SIG-M5 treated with dmso at 0.1 percent for 504 hours (cell line): ENCODE data around the gene STARD5.
"Not testable (repeated sequence)": the region's sequence is repeated elsewhere in the genome, so short reads cannot be mapped to it uniquely, and the experiment has no call there.

Experiments used
- DNase-seq: peaks from one replicate; lab custom pipeline; 2025; ENCODE audit not compliant: unreplicated experiment; lab: John Stamatoyannopoulos, UW

The STARD5 gene

DNA sequence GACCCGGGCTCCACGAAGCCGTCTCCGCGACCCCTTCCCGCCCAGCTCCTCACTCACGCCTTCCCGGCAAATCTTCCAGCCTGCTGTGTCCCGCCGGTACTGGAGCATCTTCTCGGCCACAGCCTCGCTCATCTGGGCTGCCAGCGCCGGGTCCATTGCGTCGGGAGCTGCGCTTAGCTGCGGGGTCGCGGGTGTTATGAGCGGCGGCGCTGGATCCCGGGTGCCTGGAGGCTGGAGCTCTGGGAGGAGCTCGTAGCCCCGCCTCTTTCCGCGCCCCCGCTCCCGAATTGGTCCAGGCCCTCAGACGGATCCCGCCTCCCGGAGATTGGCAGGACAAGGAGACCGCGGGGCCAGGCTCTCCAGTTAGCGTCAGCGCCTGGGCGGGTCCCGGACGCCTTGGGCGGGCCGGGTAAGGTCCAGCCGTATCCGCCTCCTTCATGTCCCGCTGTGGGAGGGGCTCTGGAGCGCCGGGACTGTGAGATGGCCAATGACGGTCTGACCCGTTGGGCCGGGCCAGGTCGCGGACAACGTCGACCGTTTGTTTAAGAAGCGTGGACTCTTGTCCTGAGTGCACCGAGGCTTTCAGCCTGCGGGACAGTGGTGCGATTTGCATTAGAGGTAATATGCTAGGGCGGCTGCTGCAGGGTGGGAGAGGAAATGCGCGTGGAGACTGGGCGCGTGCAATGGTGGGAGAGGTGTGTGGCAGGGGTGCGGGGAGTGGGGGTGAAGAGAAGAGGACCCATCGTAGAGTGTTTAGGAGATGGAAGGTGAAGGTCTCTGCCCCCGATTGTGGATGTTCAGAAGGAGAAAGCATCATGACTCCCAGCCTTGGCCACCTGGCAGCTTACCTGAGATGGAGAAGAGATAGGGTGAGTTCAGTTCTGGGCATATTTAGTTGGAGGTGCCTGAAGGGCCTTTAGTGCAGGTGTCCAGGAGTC lies at the start of gene STARD5:
Gene STARD5 (minus strand): TSS at position 198 of the 938 bp plus-strand sequence. CDS start 42 bp downstream, at position 156.
- peak; percentile 95 for DNase-seq

DNA sequence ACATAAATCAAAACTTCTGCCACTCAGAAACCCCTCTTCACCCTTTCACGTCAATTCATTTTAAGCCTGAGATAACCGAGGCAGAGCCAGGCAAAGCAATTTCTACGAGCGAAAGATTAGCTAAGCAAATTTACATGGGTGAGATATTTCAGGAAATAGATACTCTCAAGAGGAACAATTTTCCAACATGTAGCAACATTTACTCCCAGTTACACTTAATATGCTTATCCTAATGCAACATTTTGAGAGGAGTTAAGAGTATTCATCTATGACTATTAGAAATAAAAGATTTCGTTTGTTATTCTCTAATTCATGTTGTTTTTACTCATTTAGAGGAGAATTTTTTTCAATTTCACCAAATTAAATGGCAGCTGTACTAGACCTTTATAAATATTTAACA lies 49.2 kb upstream of the STARD5 start:
- DNase-seq, result no peak

DNA sequence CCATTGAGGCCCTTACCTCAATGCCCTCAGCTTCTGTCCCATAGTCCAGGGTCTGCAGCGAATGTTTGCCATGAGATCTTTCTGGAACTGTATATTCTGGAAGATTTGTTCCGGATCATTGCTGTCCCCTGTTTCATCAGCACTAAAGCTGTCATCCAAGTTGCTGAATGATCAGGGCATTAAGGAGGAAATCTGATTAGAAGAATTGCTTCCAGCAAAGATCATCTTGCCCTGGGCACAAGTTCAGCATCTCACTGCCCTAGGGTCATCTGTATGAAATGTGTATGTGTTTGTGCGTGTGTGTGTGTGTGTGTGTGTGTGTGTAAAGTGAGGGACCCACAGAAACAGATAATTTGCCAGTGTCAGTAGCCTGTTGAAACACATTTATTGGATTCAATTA lies 48.6 kb upstream of the STARD5 start:
- no peak for DNase-seq

GRCh38 chr15:81363718-81364500 lies 40.0 kb upstream of the STARD5 start:
- no peak for DNase-seq

GRCh38 chr15:81363276-81363675 lies 39.3 kb upstream of the STARD5 start:
- DNase-seq, result no peak

GRCh38 chr15:81362790-81363189 lies 38.8 kb upstream of the STARD5 start:
- no peak for DNase-seq

DNA sequence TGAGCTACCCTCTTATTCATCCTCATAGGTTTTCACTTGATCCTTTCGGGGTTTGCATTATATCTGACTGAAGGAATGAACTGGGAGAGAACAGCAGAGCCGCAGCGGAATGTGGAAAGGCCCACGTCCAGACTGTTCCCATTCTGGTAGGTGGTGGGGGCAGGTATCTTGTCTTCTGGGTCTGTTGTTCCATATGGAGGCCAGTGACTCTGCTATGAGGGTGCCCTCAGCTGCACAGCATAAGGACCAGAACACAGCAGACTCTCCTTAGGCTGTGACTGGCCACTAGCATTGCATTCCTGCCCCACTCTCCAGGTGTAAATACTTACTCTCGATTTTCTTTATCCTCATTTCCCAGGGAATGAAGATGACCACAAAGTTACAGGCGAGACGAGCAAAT lies 38.0 kb upstream of the STARD5 start:
- no peak for DNase-seq

DNA sequence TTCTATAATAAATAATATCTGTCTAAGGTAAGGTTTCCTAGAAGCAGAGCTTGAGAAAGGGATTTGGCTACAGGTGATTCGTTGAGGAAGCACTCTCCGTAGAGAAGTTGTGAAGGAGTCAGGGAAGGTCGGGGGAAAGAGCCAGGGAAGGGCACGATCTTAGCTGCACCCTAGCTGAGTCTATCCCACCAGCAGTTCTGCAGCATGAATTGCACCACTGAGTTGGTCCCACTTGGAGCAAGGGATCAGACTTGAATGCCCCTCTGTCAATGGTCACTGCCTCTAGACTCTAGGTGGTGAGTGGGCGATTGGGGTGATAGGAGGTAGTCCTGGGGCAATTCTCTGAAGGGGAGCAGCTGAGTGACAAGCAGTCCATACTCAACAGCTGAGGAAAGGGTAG lies 36.5 kb upstream of the STARD5 start:
- DNase-seq, result no peak

DNA sequence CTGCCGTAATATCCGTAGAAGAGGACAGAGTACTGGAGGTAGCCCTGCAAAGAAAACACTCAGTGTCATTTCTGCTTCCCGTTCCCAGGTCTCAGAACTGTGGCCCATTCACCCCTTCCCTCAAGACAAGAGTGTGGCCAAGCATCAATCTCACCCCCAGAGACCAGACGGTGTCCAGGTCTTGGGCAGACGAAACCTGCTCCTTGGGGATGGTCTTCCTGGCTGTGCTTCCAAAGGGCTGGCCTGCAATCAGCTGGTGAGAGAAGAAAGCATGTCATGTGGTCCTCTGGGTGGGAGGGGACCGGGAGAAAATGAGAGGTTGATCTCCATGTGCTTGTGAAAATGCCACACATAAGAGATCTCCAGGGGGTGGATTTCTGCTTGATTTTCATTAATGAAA lies 34.3 kb upstream of the STARD5 start:
- DNase-seq, result no peak

DNA sequence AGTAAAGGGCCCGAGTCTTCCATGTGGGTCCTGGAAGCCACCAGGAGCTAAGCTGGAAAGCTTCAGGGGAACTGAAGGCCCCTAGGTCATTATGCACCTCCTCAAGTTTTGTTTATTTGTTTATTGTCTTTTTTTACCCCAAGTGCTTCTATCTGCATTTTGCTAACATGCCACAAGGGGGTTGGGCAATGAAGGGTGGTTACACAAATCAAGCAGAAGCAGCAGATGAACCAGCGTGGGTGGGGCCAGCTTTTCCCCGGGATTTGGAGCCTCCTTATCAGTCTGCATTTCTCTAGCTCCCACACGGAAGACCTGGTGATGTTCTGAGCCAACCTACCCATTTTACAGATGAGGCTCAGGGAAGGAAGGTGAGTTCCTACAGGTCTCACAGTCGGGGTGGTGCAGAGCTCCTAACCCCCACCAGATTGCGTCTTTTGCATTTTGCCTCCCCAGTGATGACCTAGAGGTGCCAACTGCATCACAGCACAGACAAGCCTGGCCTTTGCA lies 33.3 kb upstream of the STARD5 start:
- no peak for DNase-seq

GRCh38 chr15:81356252-81356651 lies 32.3 kb upstream of the STARD5 start:
- no peak for DNase-seq

DNA sequence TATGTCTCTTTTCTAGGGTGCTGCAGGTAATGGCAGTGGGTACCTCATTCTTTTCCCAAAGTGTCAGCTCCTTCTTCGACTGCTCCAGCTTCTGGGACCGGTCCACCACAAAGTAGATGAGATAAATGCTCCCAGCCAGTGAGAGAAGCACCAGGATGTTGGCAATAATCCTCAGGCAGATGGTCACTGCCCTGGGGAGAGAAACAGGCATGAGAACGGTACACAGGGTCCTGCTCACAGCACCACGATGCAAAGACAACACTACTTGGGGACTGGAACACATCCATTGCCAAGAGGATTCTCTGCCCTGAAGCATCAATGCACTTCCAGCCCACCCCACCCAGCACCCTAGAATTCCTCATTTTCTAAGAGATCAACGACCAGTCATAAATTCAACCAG lies 27.7 kb upstream of the STARD5 start:
- no peak for DNase-seq

DNA sequence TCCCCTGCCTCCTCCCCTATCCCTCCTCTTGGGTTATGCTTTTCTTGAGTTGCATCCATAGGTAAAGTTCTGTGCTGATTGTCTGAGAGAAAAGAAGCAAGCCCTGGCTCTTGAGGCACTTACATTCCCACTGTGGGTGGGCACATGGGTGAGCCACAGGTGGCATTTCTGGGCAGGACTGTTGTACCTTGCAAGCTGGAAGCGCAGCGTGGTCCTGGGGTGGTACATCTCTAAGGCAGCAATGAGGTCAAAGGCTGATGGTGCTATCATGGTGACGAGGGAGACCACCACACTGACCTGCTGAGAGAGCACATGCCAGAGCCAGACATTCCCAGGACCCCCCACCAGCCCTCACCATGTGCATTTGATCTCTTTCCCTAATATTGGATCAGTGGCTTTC lies 25.3 kb upstream of the STARD5 start:
- DNase-seq, result no peak

GRCh38 chr15:81348691-81349090 lies 24.8 kb upstream of the STARD5 start:
- DNase-seq, result not testable (repeated sequence)

DNA sequence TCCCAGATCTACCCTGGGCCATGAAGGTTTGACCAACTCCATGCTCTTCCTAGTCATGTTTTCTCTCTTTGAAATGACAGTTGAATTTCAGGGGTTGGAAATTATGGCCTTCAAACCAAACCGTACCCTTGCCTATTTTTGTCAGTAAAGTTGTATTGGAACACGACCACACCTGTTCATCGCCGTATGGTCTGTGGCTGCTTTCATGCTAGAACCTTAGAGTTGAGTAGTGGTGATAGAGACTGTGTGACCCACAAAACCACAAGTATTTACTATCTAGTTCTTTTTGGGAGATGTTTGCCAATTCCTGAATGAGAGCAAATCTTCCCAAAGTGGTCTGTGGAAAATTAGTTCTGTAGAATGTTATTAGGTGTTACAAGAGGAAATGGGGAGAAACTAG lies 24.0 kb upstream of the STARD5 start:
- DNase-seq, result no peak

DNA sequence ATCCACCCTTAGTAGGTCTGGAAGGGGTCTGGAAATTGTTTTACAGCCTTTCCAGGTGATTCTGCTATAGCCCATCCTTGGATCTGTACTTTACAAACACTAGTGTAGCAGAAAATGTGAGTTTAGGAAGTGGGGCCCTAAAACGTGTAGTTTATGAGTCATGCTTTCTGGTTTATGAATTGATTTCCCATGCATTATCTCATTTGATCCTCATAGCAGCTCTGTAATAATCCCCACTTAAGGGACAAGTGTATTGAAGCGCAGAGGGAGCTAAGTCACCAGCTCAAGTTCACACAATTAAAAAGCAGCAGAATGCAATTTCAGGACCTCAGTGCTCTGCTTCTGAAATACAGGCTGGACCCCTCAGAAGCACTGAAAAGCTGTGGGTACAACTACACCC lies 22.7 kb upstream of the STARD5 start:
- no peak for DNase-seq

DNA sequence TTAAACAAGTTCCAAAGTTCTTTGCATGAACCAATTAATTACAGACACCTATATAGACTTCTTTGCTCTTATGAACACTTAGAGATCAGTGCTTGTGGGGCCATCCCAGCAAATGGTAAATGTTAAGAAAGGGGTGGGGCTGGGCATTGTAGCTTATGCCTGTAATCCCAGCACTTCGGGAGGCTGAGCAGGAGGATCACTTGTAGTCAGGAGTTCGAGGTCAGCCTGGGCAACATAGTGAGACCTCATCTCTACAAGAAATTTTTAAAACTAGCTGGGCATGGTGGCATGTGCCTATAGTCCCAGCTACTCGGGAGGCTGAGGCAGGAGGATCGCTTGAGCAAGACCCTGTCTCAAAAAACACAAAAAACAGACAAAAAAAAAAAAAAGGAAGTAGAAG lies 19.4 kb upstream of the STARD5 start:
- no peak for DNase-seq

DNA sequence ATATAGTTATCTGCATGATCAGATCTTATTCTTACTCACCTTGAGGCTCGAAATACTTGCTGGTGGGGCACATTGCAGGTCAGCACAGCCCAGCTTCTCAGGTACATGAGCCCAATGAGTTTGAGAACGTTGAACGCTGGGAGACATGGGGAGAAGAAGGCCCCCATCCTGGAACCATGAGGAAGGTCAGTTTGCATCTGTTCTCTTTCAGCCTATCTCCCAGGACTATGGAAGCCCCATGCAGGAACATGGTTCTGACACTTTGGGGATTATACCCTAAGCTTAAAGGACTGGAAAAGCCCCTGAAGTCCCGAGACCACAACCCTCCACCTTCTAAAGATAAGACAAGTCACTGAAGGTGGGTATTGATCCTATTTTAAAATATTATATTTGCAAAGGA lies 17.4 kb upstream of the STARD5 start:
- DNase-seq, result no peak

- no peak for DNase-seq
These were observed 15.9 kb upstream of the STARD5 start for GRCh38 chr15:81339851-81340250.

DNA sequence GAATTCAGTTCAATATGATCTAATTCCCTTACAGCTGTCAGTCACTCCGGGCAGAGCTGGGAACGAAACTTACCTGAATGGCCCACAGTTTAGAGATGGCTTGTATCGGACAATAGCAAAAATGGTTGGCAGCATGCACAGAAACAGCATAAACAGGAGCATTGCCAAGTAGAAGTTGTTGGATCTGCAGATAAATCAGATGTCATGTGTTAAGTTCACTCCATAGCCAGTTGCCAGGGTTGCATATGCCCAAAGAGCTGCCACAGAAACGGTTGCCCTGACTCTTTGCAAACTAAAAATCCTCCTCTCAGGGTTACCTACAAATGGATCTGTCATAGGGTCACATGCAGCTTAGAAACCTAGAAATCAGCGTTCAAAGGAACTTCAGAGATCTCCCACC lies 15.4 kb upstream of the STARD5 start:
- DNase-seq, result no peak

- peak; percentile 4 for DNase-seq
These were observed 14.4 kb upstream of the STARD5 start for GRCh38 chr15:81338170-81339007.
